Stimulated activated CD4-positive, alpha-beta T cell treated with anti-CD3 and anti-CD28 coated beads, TNF-alpha, amount 100 ng/mL, for 48 hours (primary cell): Measurements from ENCODE around the gene NFAM1.

Experiments
- DNase-seq, 3 donors: peaks; one replicate each; pipeline ENCODE4 v3.0.0-alpha.2; 2020; ENCODE audit warnings: low read depth in 3 of 3

NFAM1 gene

DNA sequence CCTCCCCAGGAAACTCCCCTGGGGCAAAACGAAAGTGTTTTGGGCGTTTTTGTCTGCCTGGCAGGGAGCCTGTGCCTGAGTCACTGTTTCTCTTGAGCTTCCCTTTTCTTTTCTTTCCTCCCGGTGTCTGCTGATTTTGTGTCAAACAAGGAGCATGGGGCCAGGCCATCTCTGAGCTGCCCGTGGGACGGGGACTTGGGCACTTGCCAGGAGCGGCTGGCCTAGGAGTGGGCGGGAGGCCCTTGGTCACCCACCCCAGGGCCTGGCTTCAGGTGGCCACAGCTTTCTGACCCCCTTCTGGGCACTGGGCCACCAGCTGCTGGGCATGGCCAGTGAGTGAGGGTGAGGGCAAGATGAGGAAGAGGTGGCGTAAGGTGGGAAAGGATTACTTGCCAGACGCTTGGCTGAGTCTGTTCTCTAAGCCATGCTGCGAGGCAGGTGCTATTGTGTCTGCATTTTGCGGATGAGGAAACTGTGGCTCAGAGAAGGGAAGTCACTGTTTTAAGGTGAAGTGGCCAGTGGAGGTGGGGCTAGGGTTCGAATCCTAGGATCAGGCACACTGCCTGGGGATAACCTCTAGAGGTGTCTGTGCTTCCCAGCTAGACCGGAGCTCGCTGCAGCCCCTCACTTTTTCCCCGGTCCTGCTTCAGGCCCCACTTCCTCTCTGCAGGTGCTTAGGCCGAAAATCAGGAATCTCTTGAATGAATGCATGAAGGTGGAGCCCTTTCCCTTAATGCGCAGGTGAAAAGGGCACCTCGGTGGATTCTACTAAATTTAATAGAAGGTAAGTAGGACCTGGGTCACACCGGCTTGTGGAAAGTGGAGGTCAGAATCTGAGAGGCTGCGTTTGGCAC, 7.8 kb upstream of the NFAM1 start:
- no peak for DNase-seq

DNA sequence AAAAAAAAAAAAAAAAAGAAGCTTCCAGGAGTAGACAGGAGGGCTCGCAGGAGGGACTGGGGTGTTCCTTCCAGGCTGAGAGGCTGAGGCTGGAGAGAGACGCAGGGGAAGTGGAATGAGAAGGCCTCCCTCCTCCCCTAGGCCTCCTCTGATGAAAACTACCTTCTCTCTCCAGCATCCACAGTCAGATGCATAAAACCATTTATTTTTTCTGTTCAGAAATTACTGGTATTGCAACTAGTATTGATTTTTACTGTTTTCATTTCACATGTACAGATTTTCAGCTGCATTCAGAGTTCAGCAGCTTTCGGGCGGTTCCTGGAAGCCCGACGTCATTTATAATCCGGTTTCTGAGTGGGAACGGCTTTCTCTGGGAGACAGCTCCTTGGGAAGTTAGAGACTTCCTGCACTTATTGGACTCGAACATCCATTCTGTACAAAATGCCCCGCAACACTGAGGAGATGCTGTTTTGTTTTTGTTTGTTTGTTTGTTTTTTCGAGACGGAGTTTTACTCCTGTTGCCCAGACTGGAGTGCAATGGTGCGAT, 6.9 kb upstream of the NFAM1 start:
- DNase-seq: no peak

DNA sequence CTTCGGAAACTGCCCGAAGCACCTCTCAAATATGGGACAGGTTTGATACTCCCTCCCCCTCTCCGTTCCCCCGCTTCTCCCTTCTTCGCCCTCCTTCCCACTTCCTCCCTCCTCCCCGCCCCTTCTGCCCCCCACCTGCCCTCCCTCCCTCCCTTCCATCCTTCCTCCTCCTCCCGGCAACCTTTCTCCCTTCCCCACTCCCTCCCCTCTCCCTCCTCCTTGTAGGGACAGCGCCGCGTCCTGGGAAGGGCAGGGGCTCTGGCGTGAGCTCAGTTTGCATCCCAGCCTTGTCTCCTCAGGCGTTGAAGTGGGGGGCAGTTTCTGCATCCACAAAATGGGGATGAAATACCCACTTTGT, 6.1 kb upstream of the NFAM1 start:
- no peak for DNase-seq

DNA sequence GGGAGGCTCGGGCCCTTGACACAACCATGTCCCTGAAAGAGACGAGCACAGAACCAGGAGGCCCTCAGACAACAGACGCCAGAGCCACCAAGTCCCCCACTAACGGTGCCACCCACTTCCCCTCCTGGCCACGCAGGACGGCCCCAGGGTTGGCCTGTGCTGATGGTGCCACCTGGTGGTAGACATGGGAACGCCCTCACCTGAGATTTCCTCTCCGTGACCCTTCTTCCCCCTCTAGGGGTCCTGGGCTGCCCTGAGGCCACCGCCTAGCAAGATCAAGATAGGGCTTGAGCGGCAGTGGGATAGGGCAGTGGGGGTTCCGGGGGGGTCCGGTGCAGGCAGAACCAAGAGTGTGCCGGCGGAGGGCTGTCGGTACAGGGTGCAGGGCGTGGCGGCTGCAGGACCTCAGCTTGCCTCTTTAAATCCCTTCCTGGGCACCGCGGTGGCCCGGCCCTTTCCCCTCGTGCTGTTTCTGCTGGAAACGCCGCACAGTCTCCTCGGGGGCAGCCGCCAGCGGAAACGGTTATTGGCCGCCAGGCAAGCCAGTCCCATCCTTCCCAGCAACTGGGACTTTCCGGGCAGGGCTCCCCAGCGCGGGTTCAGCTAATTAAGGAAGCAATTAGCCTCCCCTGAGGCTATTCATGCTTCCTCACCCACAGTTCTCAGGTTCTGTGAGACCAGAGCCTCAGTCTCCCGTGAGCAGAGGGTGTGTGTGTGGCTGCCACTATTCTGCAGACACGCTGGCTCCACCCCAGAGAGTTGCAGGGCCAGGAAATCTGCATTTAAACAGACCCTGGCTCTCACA, 5.5 kb upstream of the NFAM1 start:
- DNase-seq: peak; percentile 61 to 81 (median 66)

DNA sequence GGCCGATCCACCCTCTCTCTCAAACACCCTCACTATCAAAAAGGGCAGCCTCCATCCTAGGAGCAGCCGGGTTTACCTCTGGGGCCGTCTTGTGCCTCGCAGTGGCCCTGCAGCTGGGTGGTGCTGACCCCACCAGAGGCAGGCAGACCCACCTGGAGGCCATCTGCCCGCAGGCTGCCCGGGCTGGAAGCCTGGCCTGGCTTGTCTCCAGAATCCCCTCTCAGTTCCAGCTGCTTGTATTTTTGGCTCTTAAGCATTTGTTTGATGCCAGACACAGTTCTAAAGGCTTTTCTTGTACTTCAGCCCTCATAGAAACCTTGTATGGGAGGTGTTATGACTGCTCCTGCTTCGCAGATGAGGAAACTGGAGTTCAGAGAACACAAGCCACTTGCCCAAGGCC, 4.2 kb upstream of the NFAM1 start:
- no peak for DNase-seq

DNA sequence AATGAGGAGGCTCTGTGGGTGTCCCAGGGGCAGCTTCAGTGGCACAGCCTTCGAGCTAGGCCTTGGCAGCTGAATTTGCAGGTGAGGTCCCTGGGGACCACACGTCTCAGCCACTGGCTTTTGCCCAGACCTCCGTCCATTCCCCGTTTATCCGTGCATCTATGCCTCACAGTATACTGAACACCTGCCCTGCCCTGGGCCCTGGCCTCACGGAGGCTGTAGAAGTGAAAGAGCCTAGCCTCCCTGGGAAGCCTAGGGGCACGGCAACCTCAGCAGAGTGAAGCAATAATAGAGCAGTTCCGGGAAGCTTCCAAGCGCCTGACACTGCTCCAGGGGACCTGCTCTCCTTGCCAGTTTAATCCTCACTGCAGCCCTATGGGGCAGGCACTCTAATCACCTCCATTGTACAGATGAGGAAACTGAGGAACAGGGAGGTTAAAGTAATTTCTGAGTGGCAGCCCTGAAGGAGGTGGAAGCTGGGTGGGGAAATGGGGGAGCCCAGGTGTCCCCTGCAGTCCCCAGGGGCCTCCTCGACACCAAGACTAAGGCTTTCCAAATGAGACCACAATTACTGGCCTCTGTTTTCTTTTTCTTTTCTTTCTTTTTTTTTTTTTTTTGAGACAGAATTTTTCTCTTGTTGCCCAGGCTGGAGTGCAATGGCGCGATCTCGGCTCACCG, 2.7 kb upstream of the NFAM1 start:
- no peak for DNase-seq

DNA sequence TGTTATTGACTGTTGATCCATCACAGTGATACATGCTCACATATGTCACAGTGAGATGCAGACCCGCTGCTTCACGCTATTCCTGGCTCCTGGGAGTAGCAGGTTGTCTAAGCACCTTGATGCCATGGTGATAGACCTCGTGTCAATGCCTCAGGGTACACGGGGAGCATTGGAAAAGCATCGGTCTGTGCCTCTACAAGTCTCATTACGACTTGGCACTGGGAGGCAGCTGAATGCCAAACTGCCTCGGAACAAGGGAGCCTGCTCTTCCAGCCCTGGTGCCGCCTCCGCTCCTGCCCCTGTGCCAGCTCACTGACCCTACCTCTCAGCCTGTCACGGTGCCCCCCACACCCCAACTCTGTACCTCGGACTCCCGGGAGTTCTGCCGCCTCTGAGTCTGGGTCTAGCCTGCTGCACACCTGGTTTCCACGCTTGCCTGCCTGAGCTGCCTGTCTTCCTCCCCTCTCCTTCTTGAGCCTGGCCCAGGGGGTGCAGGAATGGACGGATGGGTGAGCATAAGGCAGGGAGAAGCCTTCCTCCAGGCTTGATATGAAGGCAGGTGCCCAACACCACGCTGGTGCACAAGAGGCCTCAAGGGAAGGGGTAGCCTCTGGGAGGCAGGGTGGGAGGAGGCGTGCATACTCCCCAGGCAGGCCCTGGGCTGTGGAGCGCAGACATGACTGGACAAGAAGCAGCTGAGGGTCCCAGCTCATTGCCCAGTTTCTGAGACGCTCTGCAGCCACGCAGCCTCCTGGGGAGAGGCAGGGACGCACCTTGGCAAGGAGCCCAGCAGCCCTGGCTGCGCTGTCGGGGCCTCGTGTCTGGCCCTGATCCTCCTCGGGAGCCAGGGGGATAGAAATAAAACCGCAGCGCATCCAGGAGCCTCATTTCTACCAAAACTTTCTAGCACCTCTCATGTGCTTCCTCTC, 1.8 kb upstream of the NFAM1 start:
- DNase-seq: no peak

DNA sequence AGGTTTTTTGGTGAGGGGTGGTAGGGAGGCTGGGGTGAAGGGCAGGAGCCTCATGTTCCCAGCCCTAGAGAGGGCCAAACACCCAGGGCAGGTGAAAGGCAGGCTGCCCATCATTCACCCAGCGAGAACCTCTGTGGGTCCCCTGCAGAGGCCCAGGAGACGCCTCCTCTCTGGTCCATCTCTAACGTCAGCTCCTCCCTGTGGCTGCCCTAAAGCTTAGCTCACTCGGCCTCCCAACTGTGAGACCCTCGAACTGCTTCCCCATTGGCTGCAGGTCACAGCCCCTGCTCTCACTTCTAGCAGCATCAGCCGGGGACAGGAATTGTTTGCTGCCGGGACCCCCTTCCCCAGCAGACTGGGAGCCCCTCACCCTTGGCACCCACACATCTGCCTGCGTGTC, 615 bp upstream of the NFAM1 start:
- DNase-seq: no peak

DNA sequence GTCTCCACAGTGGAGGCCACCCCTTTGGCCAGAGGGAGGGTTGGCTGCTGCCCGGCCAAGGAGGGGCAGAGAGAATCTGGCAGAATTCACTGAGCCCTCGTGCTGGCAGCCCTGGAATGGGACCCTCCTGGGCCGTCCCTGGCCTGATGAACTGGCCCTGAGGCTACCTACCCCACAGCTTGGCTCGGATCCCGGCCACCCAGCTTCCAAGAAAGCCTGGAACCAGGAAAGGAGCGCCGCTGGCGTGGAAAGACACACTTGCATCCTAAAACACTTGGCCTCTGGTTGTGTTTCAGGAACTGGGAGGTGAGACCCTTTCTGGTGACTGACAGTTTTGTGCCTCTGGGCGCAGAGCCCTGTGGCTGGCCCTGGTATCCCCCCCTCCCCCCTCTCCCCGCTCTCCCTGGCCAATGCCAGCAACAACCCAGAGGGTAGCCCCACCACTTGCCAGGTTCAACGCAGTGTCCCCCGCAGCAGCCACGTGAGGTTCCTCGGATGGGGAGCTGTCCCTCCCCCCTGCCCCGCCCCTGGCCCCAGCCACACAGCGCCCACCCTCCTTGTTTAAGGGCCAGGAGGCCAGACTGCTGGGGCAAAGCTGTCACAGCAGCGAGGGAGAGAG, 693 bp downstream of the NFAM1 start:
- DNase-seq: no peak

DNA sequence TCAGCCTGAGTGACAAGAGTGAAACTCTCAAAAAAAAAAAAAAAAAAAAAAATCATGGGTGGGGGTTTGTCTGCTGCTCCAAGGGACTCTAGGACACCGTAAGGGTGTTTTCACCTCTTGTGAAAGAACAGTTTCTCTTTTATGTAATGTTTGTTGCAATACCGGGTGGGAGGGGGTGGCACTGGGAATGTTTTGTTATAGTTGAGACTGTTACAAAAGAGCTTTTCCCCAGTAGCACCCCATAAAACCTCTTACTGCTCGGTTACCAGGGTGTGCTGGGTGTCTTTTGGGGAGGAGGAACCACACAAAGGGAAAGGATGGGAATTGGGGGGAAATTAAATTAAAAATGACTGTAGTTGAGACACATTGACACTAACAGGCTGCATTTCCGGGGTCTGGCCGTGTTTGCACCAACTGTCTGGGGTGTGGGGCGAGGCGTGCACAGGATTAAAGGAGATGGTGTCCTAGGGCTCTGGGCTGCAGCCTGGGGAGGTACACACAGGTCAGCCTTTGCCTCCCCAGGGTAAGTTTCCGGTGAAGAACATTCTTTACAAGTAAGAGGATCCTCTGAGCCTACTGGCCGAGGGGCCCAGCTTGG, 1.6 kb downstream of the NFAM1 start:
- DNase-seq: no peak

DNA sequence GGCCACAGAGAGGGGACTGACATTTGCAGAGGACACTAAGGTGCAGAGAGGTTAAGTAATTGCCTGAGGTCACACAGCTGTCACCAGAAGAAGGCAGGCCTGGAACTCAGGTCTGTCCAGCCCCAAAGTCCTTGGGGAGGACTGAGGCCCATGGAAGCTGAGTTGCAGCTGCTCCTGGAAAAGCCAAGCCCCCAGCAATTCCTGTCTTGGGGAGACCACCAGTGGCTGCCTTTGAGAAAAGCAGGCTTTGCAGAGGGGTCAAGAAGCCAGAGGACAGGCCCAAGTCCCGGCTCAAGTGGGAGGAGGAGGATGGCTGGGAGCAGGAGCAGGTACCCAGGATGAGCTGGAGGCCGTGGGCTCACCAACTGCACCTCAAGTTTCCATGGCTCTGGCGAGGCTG, 3.4 kb downstream of the NFAM1 start:
- no peak for DNase-seq

DNA sequence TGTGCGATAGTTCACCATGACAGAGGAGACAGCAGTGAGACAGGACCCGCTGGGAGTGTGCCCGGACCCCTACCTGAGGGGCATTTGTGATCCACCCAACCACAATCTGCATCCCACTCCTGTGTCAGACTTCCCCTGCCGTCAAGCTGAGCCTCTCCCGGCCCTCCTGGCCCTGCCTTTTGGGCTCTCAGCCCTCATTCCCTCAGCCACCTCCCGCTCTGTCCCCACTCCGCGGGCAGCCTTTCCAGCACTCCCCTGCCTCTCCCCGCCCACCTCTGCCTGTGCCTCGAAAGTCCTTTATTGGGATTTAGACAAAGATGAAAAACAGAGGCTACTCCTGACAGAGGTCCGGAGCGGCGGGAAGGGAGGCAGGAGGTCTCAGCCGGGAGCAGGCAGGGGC, 4.2 kb downstream of the NFAM1 start:
- no peak for DNase-seq

DNA sequence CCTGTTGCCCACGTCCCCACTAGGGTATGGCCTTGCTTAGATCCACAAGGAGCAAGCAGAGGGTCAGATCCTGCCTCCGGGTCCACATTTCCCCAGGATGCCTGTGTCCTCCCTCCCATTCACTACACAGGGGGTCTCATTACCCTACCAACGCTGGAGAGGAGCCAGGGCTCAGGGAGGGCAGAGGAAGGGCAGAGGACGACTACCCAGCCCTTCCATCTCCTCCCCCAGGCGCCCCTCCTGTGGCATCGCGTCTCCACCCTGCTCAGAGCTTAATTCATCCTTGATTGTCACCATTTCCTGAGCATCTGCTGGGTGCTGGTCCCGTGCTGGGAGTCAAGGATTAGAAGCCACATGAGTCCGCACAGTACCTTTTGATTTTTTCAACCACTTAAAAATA, 5.0 kb downstream of the NFAM1 start:
- no peak for DNase-seq

DNA sequence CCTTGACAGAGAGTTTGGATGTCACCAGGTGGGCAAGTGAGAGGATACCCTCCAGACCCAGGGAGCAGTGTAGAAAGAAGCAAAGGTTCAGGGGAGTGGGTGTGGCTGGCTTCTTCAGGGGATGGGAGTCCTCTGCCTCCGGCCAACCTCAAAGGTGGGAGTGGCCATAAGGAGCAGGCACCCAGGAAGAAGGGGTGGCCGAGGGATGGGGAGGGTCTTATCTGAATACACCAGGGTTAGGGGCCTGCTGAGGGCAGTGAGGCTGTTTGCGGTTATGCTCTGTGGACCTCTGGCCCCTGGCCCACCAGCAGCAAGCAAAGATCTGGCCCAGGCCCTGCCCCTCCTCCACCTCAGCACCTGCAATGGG, 6.2 kb downstream of the NFAM1 start:
- DNase-seq: no peak

DNA sequence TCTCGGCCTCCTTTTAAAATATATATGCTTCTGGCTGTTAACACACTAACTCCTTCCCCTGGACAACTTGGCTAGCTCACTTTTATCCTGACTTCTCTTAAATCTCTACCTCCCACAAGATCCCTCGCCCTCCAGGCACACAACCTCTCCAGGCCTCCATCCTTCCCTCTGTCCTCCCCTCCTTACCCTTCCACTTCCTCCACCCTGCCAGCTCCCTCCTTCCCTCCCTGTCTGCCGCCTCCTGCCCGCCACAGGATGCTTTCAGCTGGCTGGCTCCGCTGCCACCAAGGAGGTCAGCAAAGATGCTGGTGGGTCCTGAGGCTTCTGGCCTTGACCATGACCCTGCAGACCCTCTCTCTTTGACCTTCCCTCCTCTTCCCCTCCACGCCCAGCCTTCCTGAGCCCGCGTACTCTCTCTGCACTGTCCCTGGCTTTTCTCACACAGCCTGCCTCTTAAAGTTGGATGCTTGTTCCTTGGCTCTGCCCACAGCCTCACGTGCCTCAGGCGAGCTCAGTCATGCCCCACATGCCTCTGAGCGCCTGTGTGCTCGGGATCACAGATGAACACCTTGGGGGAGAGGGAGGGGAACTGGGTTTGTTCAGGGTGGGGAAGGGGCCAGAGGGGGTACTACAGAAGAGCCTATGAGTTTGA, 6.7 kb downstream of the NFAM1 start:
- DNase-seq: no peak

DNA sequence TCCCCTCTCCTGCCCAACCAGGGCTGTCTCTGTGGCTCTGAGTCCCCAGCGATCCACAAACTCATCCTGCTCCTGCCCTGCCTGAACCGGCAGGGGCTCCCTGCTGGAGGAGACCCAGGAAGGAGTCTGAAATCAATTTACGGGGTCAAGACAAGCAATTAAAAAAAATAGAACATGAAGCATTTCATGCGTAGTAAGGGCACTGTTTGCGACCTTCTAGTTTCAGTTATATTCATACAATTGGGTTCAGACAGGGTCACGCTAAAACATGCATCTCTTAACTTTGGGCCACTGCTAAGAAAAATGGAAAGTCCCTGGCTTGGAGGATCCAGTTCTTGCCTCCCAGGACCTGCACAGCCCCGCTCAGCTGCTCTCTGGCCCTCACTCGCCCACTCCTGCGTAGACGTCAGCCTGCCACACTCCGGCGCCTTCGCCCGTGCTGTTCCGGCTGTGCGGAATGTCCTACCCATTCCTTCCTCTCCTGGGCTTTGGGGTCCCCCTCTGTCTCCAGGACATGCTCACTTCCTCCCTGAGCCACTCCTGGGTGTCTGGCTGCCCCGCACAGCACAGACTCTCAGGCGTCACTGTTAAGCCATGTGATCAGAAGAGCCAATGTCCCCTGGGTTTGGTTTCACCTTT, 12.8 kb downstream of the NFAM1 start:
- DNase-seq: no peak

DNA sequence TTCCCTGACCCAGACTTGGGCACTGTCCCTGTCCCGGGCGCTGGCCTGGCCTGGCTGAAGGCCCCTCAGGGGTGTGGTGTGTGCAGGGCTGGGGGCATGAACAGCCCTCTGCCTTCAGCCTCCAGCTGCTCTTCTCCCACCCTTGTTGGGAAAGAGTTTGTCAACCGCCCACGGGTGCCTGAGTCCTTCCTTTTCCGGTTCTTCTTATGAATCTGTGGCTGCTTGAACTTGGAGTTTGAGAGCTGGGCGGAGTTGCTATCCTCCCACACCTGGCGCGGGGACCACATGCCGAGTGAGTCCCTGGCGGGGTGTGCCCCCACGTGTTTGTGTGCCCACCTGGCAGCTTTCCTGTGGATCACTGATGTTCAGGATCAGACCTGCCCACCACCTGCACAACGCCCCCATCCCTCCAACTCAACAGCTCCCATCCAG, 13.4 kb downstream of the NFAM1 start:
- no peak for DNase-seq

DNA sequence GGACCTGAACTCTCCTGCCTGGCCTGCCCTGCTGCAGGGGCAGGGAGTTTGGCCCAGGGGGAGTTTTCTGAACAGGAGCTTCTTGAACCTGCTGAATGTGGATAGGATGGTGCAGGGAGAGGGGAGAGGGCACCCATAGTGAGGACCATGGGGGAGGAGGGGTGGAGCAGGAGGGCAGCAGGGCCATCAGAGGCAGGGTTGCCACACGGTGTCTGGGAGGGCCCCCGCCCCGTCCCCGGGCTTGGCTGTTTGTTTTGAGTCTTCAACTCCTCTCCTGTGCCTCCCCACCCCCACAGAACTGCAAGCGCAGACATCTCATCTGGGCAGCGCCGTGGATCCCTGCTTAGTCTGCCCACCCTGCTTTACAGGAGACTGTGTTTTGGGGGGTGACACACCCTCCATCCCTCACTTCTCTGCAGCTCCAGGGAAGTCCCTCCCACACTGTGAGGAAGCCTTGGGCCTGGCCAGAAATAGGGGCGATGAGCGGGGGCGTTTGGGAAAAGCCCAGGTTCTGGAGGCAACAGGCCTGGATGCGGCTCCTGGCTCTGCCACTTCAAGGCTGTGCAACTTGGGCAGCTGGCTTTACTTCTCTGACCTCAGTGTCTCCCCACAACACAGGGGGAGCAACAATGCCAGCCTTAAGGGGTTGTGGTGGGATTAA, 14.4 kb downstream of the NFAM1 start:
- DNase-seq: no peak

DNA sequence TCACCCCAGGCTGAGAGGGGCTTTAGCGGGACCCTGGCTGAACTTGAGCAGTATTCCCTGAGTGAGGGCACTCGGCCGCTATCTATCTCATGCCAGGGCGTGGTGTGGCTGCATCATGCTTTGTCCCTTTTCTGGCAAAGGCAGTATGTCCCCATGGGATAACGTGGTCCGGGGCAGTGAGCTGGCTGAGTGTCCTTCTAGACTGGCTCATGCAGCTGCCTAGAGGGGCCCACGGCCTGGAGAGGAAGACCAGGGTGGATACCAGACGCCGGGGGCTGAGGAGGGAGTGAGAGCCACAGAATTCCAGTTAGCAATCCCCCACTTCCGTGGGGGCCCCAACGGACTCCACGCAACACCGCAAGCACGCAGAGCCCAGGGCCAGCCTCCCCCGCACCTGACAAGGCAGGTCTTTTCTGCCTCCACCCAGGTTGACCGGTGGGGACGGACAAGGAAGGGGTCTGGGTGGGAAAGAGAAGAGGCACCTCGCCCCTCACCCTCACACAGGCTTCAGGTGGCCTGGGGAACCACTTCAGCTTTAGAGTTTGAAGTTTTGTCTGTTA, 15.5 kb downstream of the NFAM1 start:
- no peak for DNase-seq
